K562 (cell line): Measurements from ENCODE around the gene UBE2R2. TPM values are rescaled to one million over a fixed set of nuclear protein-coding genes. Genes with fewer than 3 reads are reported as not detected.

Source experiments
- ATAC-seq: fragments of 200-7000 bp; cut with Tn5 transposase; 3 replicates; pipeline ENCODE4 v1.9.1; 2020; ENCODE audit warnings: moderate library complexity
- BruUV-seq: library from RNA; stranded (reverse); fragments of 400-500 nt; replicated peaks from 2 replicates; lab custom pipeline; 2021; lab: Mats Ljungman, UMichigan
- CTCF ChIA-PET: fragments of 300-600 bp; formaldehyde crosslinking; extraction: SDS; loops from one replicate; lab custom pipeline; 2021; ENCODE audit warnings: low intra/inter-chr PET ratio; lab: Yijun Ruan, JAX
- POLR2A ChIA-PET: fragments of 300-600, 350-650 bp; sonication (Branson Sonifier 250); formaldehyde crosslinking; extraction: SDS; loops from one replicate; lab custom pipeline; 2021; ENCODE audit warnings: antibody characterized with exemption, inconsistent platforms; lab: Yijun Ruan, JAX
- DNase-seq, 4 experiments: peaks; one replicate each; pipeline versions ENCODE4 v3.0.0 to v3.0.0-alpha.2; 2011 to 2018; ENCODE audit warnings: low spot score in 3 of 4, mixed read lengths in 3 of 4; ENCODE audit errors: extremely low read depth in 1 of 4
- FAIRE-seq: peaks from 2 replicates; lab custom pipeline; 2011; peaks lifted over from hg19 to GRCh38; lab: Jason Lieb, UNC
- H2AFZ ChIP-seq: 2 replicates; pipeline ENCODE4 v1.6.0; 2011; ENCODE audit warnings: low read depth, low read length, control low read depth, inconsistent platforms
- H3K27ac ChIP-seq: fragments of 200-600 bp; 3 replicates; pipeline ENCODE4 v1.8.0; 2011; ENCODE audit warnings: low read depth, mild to moderate bottlenecking, control low read depth, inconsistent platforms, low read length, moderate library complexity, mixed read lengths; ENCODE audit errors: extremely low read depth
- H3K27me3 ChIP-seq, 2 experiments: fragments of 300-600 bp in 1 of 2; 2 replicates in 1 of 2; 3 replicates in 1 of 2; pipeline versions ENCODE4 v1.6.0 to v1.8.0; 2011; ENCODE audit warnings: inconsistent platforms in 2 of 2, low read length in 2 of 2, mild to moderate bottlenecking in 1 of 2, mixed read lengths in 1 of 2, moderate library complexity in 1 of 2; ENCODE audit not compliant: control insufficient read depth in 2 of 2, insufficient read depth in 2 of 2
- H3K36me3 ChIP-seq: fragments of 300-600 bp; 3 replicates; pipeline ENCODE4 v1.8.0; 2011; ENCODE audit warnings: mild to moderate bottlenecking, low read length, inconsistent platforms; ENCODE audit not compliant: control insufficient read depth, insufficient read depth
- H3K4me1 ChIP-seq, 2 experiments: fragments of 200-600 bp in 1 of 2; replicated peaks in 1 of 2; 2 replicates in 1 of 2; 3 replicates in 1 of 2; pipeline versions ENCODE4 v1.5.1 to v1.8.0; 2011; ENCODE audit warnings: inconsistent platforms in 2 of 2, low read length in 2 of 2, mild to moderate bottlenecking in 1 of 2, mixed read lengths in 1 of 2, moderate library complexity in 1 of 2; ENCODE audit not compliant: control insufficient read depth in 2 of 2, insufficient read depth in 2 of 2
- H3K4me2 ChIP-seq: 2 replicates; pipeline ENCODE4 v1.6.1; 2011; ENCODE audit warnings: low read length, control low read depth, inconsistent platforms, mixed read lengths; ENCODE audit not compliant: insufficient read depth
- H3K4me3 ChIP-seq: fragments of 200-600 bp; sonication (generic), shearing (Covaris generic); 2 replicates; pipeline ENCODE4 v1.5.1; 2016; ENCODE audit warnings: control low read depth, inconsistent platforms
- H3K79me2 ChIP-seq: fragments of 200-600 bp; 3 replicates; pipeline ENCODE4 v1.8.0; 2011; ENCODE audit warnings: low read length, inconsistent platforms; ENCODE audit not compliant: control insufficient read depth, insufficient read depth
- H3K9ac ChIP-seq, 2 experiments: 2 replicates each; pipeline versions ENCODE4 v1.6.0 to v1.6.1; 2011; ENCODE audit warnings: low read depth in 2 of 2, low read length in 2 of 2, control low read depth in 1 of 2, inconsistent platforms in 1 of 2, mild to moderate bottlenecking in 1 of 2, mixed read lengths in 1 of 2; ENCODE audit not compliant: insufficient read depth in 1 of 2
- H3K9me1 ChIP-seq: one replicate; pipeline ENCODE4 v1.6.0; 2011; ENCODE audit warnings: inconsistent platforms, mild to moderate bottlenecking, low read length, moderate library complexity; ENCODE audit not compliant: control insufficient read depth, insufficient read depth
- H3K9me3 ChIP-seq: replicated peaks from 2 replicates; pipeline ENCODE4 v1.5.1; 2011; ENCODE audit warnings: low read depth, low read length, inconsistent platforms; ENCODE audit not compliant: control insufficient read depth, insufficient read depth
- H4K20me1 ChIP-seq: replicated peaks from 2 replicates; pipeline ENCODE4 v1.6.1; 2011; ENCODE audit warnings: low read length, inconsistent platforms, mixed read lengths; ENCODE audit not compliant: control insufficient read depth, insufficient read depth
- CBX5 ChIP-seq: IDR thresholded peaks from 2 replicates; pipeline ENCODE4 v1.6.1; 2014; ENCODE audit warnings: low read depth, borderline replicate concordance
- ERF ChIP-seq: fragments of 450-650 bp; formaldehyde crosslinking; IDR thresholded peaks from 2 replicates; pipeline ENCODE4 v1.4.0; 2020; ENCODE audit warnings: mild to moderate bottlenecking, mixed read lengths
- EWSR1 ChIP-seq: fragments of 450-650 bp; IDR thresholded peaks from 2 replicates; pipeline ENCODE4 v1.6.1; 2018; ENCODE audit warnings: borderline replicate concordance, mild to moderate bottlenecking, low read depth, moderate library complexity; ENCODE audit not compliant: partially characterized antibody
- FOXM1 ChIP-seq, 2 experiments: fragments of 450-650 bp in 1 of 2; sonication (generic) in 1 of 2; formaldehyde crosslinking in 1 of 2; IDR thresholded peaks; 2 replicates each; pipeline versions ENCODE4 v1.6.1 to v1.9.0; 2017 to 2022; ENCODE audit warnings: low read depth in 2 of 2, mild to moderate bottlenecking in 2 of 2, missing genetic modification reagents in 1 of 2, moderate library complexity in 1 of 2
- FOXP1 ChIP-seq: sonication (generic); formaldehyde crosslinking; IDR thresholded peaks from 2 replicates; pipeline ENCODE4 v1.8.0; 2022; ENCODE audit warnings: mild to moderate bottlenecking, missing genetic modification reagents
- GTF2F1 ChIP-seq: IDR thresholded peaks from 2 replicates; pipeline ENCODE4 v1.6.1; 2011; ENCODE audit warnings: low read depth, low read length, improper control_type of control experiment
- KAT8 ChIP-seq: fragments of 450-650 bp; IDR thresholded peaks from 2 replicates; pipeline ENCODE4 v1.6.1; 2016; ENCODE audit warnings: low read depth, mild to moderate bottlenecking
- KHSRP ChIP-seq: fragments of 450-650 bp; IDR thresholded peaks from 2 replicates; pipeline ENCODE4 v1.6.1; 2017
- LARP7 ChIP-seq: fragments of 450-650 bp; IDR thresholded peaks from 2 replicates; pipeline ENCODE4 v1.6.1; 2016
- RBFOX2 ChIP-seq: fragments of 200-400 bp; formaldehyde crosslinking; IDR thresholded peaks from 2 replicates; pipeline ENCODE4 v1.6.1; 2017; ENCODE audit warnings: low read depth, mild to moderate bottlenecking, low read length, moderate library complexity
- SMARCC2 ChIP-seq: fragments of 450-650 bp; IDR thresholded peaks from 2 replicates; pipeline ENCODE4 v1.6.1; 2017; ENCODE audit warnings: antibody characterized with exemption, moderate library complexity, mild to moderate bottlenecking, low read depth
- TFAM ChIP-seq: fragments of 250-450 bp; sonication (Bioruptor Pico); conservative IDR thresholded peaks from 2 replicates; pipeline ENCODE4 v1.5.0; 2021; ENCODE audit warnings: mild to moderate bottlenecking, moderate library complexity
- ZFP36 ChIP-seq: fragments of 150-350 bp; IDR thresholded peaks from 2 replicates; pipeline ENCODE4 v1.6.1; 2018; ENCODE audit warnings: low read length, low read depth; ENCODE audit not compliant: partially characterized antibody
- ZNF23 ChIP-seq: fragments of 250-450 bp; sonication (Bioruptor Pico); IDR thresholded peaks from 2 replicates; pipeline ENCODE4 v1.4.0; 2020; ENCODE audit warnings: mild to moderate bottlenecking
- ZNF239 ChIP-seq: fragments of 250-450 bp; sonication (Bioruptor Pico); IDR thresholded peaks from 2 replicates; pipeline ENCODE4 v1.4.0; 2020; ENCODE audit warnings: mild to moderate bottlenecking
- ZNF445 ChIP-seq: fragments of 250-450 bp; sonication (Bioruptor Pico); IDR thresholded peaks from 2 replicates; pipeline ENCODE4 v1.4.0; 2020; ENCODE audit warnings: low read depth, mild to moderate bottlenecking, moderate library complexity
- WGBS: fragments of 100-300 bp; shearing (Covaris generic); methylation state at CpG from one replicate; pipeline ENCODE4 v1.1.6; 2016; ENCODE audit warnings: low coverage, mixed read lengths; ENCODE audit not compliant: insufficient coverage; ENCODE audit errors: missing lambda C conversion rate; 5-methylcytosine and 5-hydroxymethylcytosine counted together
- in situ Hi-C: fragments of 300-500 bp; cut with MboI; formaldehyde crosslinking; loops from 4 replicates; pipeline ENCODE4 v1.15.0; 2018; ENCODE audit warnings: inconsistent platforms, mixed read lengths
- intact Hi-C: fragments of 100-400 bp; cut with micrococcal nuclease; formaldehyde crosslinking; loops from 2 replicates; pipeline ENCODE4 v1.14.2; 2022
- polyA plus RNA-seq, 8 experiments: library from polyadenylated mRNA; depleted of rRNA in 4 of 8; stranded (reverse) in 5 of 8; unstranded in 3 of 8; fragments of >200 nt; fragmentation: Nextera tagmentation in 2 of 8; fragmentation: Illumina TruSeq in 1 of 8; extraction: Ambion mirVana in 2 of 8; extraction: Trizol in 1 of 8; gene quantifications; 2 replicates each; pipeline versions ENCODE4 v1.2.1 to v1.2.3, GENCODE V29; 2011 to 2014; ENCODE audit warnings: inconsistent platforms in 1 of 8, missing spikeins in 1 of 8
- total RNA-seq, 7 experiments: library from RNA; depleted of rRNA in 6 of 7; stranded (reverse); fragments of >200 nt in 6 of 7; fragmentation: Illumina TruSeq in 2 of 7; extraction: Trizol in 2 of 7; gene quantifications; 2 replicates each; pipeline versions ENCODE4 v1.2.1 to v1.2.3, GENCODE V29; 2011 to 2021; ENCODE audit warnings: low replicate concordance in 1 of 7
- TF ChIP-seq, protein P1 (sequence below), 2 experiments: fragments of 450-650 bp; conservative IDR thresholded peaks; 2 replicates each; pipeline ENCODE4 v1.6.1; 2017; ENCODE audit warnings: mild to moderate bottlenecking in 2 of 2, moderate library complexity in 2 of 2
- TF ChIP-seq, protein P2 (sequence below), 2 experiments: fragments of 200-800 bp in 1 of 2; sonication (Bioruptor generic) in 1 of 2; sonication (generic) in 1 of 2; formaldehyde crosslinking in 1 of 2; IDR thresholded peaks in 1 of 2; conservative IDR thresholded peaks in 1 of 2; 2 replicates each; pipeline versions ENCODE4 v1.5.0 to v1.6.1; 2016 to 2020; ENCODE audit warnings: missing compliant biosample characterization in 1 of 2, missing genetic modification characterization in 1 of 2, missing genetic modification reagents in 1 of 2
- TF ChIP-seq, protein P3 (sequence below), 3 experiments: IDR thresholded peaks in 2 of 3; conservative IDR thresholded peaks in 1 of 3; 2 replicates each; pipeline ENCODE4 v1.5.1; 2011 to 2012; ENCODE audit warnings: low read length in 3 of 3, mild to moderate bottlenecking in 3 of 3, control low read depth in 2 of 3, improper control_type of control experiment in 1 of 3, inconsistent platforms in 1 of 3, low read depth in 1 of 3, mixed read lengths in 1 of 3, moderate library complexity in 1 of 3; ENCODE audit not compliant: insufficient read depth in 2 of 3

UBE2R2 gene
- total and polyA plus RNA-seq, 9 of the 15 experiments (the other 6 are each of a cell fraction or from before 2014, with no cell fraction given) = 7.8 to 26.2 (median 11.8) TPM

DNA sequence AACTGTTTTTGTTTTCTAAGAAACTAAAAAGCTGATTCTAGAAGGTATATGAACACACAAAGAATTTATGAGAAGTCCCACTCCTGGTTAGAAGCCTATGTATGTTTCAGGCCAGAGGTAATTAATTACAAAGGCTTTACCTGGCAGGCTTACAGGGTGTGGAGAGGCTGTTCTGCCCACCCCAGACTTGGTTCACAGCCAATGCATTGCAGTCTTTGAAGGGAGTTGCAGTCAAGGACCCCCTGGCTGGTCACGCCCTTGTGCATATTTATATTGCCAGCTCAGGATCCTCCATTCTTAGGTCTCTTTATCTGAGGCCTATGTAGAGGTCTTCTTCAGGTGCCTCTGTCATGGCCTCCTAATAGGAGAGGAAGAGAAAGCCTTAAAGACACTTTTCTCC lies 35.2 kb upstream of the UBE2R2 start:
- Histone ChIP-seq H3K79me2 (no peaks in the 10 kb centered on the region), H3K36me3 (no peaks in the 10 kb centered on the region), H3K27ac (no peak overlapping the region), H3K4me3 (no peak overlapping the region), H3K4me2 (no peak overlapping the region), H3K4me1 (no peaks in the 10 kb centered on the region; a peak in 1 of 5 replicates), H3K27me3 (peaks cover 0 to 4% of the 10 kb centered on the region in 2 experiments; a peak in 1 of 5 replicates), H4K20me1 (no peaks in the 10 kb centered on the region), H2AFZ (no peak overlapping the region), H3K9me3 (no peaks in the 10 kb centered on the region), H3K9me1 (no peaks in the 10 kb centered on the region), H3K9ac (no peak overlapping the region)
- 17% methylated on average over 1 of the region's 1 CpG for WGBS
- CTCF ChIA-PET = no interaction called here
- TF ChIP-seq, protein P1, sequence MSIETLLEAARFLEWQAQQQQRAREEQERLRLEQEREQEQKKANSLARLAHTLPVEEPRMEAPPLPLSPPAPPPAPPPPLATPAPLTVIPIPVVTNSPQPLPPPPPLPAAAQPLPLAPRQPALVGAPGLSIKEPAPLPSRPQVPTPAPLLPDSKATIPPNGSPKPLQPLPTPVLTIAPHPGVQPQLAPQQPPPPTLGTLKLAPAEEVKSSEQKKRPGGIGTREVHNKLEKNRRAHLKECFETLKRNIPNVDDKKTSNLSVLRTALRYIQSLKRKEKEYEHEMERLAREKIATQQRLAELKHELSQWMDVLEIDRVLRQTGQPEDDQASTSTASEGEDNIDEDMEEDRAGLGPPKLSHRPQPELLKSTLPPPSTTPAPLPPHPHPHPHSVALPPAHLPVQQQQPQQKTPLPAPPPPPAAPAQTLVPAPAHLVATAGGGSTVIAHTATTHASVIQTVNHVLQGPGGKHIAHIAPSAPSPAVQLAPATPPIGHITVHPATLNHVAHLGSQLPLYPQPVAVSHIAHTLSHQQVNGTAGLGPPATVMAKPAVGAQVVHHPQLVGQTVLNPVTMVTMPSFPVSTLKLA (conservative IDR thresholded peaks at IDR 0.05) = no peak
- TF ChIP-seq, protein P2, sequence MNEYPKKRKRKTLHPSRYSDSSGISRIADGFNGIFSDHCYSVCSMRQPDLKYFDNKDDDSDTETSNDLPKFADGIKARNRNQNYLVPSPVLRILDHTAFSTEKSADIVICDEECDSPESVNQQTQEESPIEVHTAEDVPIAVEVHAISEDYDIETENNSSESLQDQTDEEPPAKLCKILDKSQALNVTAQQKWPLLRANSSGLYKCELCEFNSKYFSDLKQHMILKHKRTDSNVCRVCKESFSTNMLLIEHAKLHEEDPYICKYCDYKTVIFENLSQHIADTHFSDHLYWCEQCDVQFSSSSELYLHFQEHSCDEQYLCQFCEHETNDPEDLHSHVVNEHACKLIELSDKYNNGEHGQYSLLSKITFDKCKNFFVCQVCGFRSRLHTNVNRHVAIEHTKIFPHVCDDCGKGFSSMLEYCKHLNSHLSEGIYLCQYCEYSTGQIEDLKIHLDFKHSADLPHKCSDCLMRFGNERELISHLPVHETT (CRISPR knock-in tag; conservative IDR thresholded peaks at IDR 0.05 in 1 of 2, IDR thresholded peaks at IDR 0.05 in 1 of 2) = no peak
- no peak for TF ChIP-seq ZNF445
- no peak for TF ChIP-seq FOXM1 (IDR thresholded peaks at IDR 0.05; ENCODE audit: low read depth)
- no peak for TF ChIP-seq FOXM1 (CRISPR knock-in tag; IDR thresholded peaks at IDR 0.05; ENCODE audit: low read depth)
- no peak for TF ChIP-seq EWSR1
- no peak for TF ChIP-seq ERF
- no peak for TF ChIP-seq GTF2F1
- TF ChIP-seq ZNF23 (CRISPR knock-in tag) = no peak
- TF ChIP-seq TFAM (CRISPR knock-in tag) = no peak
- no peak for TF ChIP-seq KAT8
- no peak for TF ChIP-seq ZFP36
- no peak for TF ChIP-seq ZNF239 (CRISPR knock-in tag)
- no peak for TF ChIP-seq FOXP1 (CRISPR knock-in tag)
- TF ChIP-seq SMARCC2 = no peak
- TF ChIP-seq, protein P3, sequence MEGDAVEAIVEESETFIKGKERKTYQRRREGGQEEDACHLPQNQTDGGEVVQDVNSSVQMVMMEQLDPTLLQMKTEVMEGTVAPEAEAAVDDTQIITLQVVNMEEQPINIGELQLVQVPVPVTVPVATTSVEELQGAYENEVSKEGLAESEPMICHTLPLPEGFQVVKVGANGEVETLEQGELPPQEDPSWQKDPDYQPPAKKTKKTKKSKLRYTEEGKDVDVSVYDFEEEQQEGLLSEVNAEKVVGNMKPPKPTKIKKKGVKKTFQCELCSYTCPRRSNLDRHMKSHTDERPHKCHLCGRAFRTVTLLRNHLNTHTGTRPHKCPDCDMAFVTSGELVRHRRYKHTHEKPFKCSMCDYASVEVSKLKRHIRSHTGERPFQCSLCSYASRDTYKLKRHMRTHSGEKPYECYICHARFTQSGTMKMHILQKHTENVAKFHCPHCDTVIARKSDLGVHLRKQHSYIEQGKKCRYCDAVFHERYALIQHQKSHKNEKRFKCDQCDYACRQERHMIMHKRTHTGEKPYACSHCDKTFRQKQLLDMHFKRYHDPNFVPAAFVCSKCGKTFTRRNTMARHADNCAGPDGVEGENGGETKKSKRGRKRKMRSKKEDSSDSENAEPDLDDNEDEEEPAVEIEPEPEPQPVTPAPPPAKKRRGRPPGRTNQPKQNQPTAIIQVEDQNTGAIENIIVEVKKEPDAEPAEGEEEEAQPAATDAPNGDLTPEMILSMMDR (IDR thresholded peaks at IDR 0.05 in 2 of 3, conservative IDR thresholded peaks at IDR 0.05 in 1 of 3; ENCODE audit: insufficient read depth in 2 of 3, low read depth in 1 of 3, low read length in 3 of 3) = no peak
- TF ChIP-seq KHSRP = no peak
- no peak for TF ChIP-seq RBFOX2
- TF ChIP-seq LARP7 = no peak
- TF ChIP-seq CBX5 = no peak
- POLR2A ChIA-PET = no interaction called here
- FAIRE-seq (no peak), ATAC-seq (no peak), DNase-seq (no peak)
- BruUV-seq = no TSS peak
- in situ Hi-C loops = no loop called here
- intact Hi-C loops = loop anchor here (10.0 kb wide), 1 partner anchor 73 kb away; no protein-coding TSS in a partner anchor
